Neuronal stem cell (in vitro differentiated cells): ENCODE data around the gene CREB5.

ENCODE experiments used
- DNase-seq: peaks from one replicate; pipeline ENCODE4 v3.0.0-alpha.2; 2013; ENCODE audit warnings: low spot score
- H2AFZ ChIP-seq: one replicate; pipeline ENCODE4 v1.6.1; 2013; ENCODE audit warnings: mild to moderate bottlenecking, low read length, inconsistent platforms
- H2AK5ac ChIP-seq: 2 replicates; pipeline ENCODE4 v1.6.1; 2013; ENCODE audit warnings: low read depth, mild to moderate bottlenecking, inconsistent platforms, low read length, moderate library complexity, mixed read lengths
- H2BK120ac ChIP-seq: 2 replicates; pipeline ENCODE4 v1.6.1; 2013; ENCODE audit warnings: low read depth, mild to moderate bottlenecking, inconsistent platforms, low read length, moderate library complexity, mixed read lengths
- H2BK12ac ChIP-seq: one replicate; pipeline ENCODE4 v1.6.1; 2013; ENCODE audit warnings: low read length, inconsistent platforms
- H2BK15ac ChIP-seq: 2 replicates; pipeline ENCODE4 v1.6.1; 2013; ENCODE audit warnings: mild to moderate bottlenecking, low read length, inconsistent platforms, mixed read lengths
- H2BK5ac ChIP-seq: one replicate; pipeline ENCODE4 v1.6.1; 2013; ENCODE audit warnings: inconsistent platforms, mild to moderate bottlenecking, low read length, moderate library complexity
- H3K14ac ChIP-seq: one replicate; pipeline ENCODE4 v1.6.1; 2013; ENCODE audit warnings: low read length, inconsistent platforms
- H3K18ac ChIP-seq: 2 replicates; pipeline ENCODE4 v1.6.1; 2013; ENCODE audit warnings: low read length, inconsistent platforms
- H3K23ac ChIP-seq: 2 replicates; pipeline ENCODE4 v1.6.1; 2013; ENCODE audit warnings: low read depth, mild to moderate bottlenecking, mixed read lengths, low read length, inconsistent platforms; ENCODE audit not compliant: poor library complexity
- H3K27ac ChIP-seq: replicated peaks from 3 replicates; pipeline ENCODE4 v1.5.1; 2013; ENCODE audit warnings: low read length, inconsistent platforms
- H3K27me3 ChIP-seq, 3 experiments: 2 replicates each; pipeline ENCODE4 v1.6.1; 2013; ENCODE audit warnings: low read length in 3 of 3, mild to moderate bottlenecking in 2 of 3, inconsistent platforms in 1 of 3, low read depth in 1 of 3, mixed read lengths in 1 of 3, moderate library complexity in 1 of 3; ENCODE audit not compliant: control insufficient read depth in 3 of 3, insufficient read depth in 3 of 3
- H3K36me3 ChIP-seq, 2 donors: replicated peaks in 1 of 2; 2 replicates each; pipeline ENCODE4 v1.6.1; 2013; ENCODE audit warnings: low read length in 2 of 2; ENCODE audit not compliant: control insufficient read depth in 2 of 2, insufficient read depth in 2 of 2
- H3K4ac ChIP-seq: 2 replicates; pipeline ENCODE4 v1.6.1; 2013; ENCODE audit warnings: inconsistent platforms, mild to moderate bottlenecking, low read length, moderate library complexity
- H3K4me1 ChIP-seq, 2 donors: 1 replicate in 1 of 2; 2 replicates in 1 of 2; pipeline ENCODE4 v1.6.1; 2013; ENCODE audit warnings: low read length in 2 of 2, low read depth in 1 of 2; ENCODE audit not compliant: control insufficient read depth in 2 of 2, insufficient read depth in 1 of 2
- H3K4me2 ChIP-seq: one replicate; pipeline ENCODE4 v1.6.1; 2013; ENCODE audit warnings: mild to moderate bottlenecking, low read length, inconsistent platforms; ENCODE audit not compliant: insufficient read depth, poor library complexity, severe bottlenecking
- H3K4me3 ChIP-seq, 2 donors: 2 replicates each; pipeline ENCODE4 v1.5.1; 2013; ENCODE audit warnings: low read length in 2 of 2, mild to moderate bottlenecking in 2 of 2, inconsistent platforms in 1 of 2, moderate library complexity in 1 of 2
- H3K79me1 ChIP-seq: one replicate; pipeline ENCODE4 v1.6.1; 2013; ENCODE audit warnings: low read depth, mild to moderate bottlenecking, inconsistent platforms, low read length, moderate library complexity
- H3K9ac ChIP-seq: one replicate; pipeline ENCODE4 v1.6.1; 2013; ENCODE audit warnings: mild to moderate bottlenecking, low read depth, low read length, inconsistent platforms; ENCODE audit not compliant: poor library complexity
- H3K9me3 ChIP-seq, 2 donors: replicated peaks in 1 of 2; 2 replicates each; pipeline versions ENCODE3 to v1.6.1; 2013; ENCODE audit warnings: low read length in 2 of 2, mild to moderate bottlenecking in 2 of 2, inconsistent platforms in 1 of 2, low read depth in 1 of 2, mixed read lengths in 1 of 2, moderate library complexity in 1 of 2; ENCODE audit not compliant: control insufficient read depth in 2 of 2, insufficient read depth in 1 of 2
- H4K8ac ChIP-seq: one replicate; pipeline ENCODE4 v1.6.1; 2013; ENCODE audit warnings: low read depth, mild to moderate bottlenecking, inconsistent platforms, low read length, moderate library complexity
- H4K91ac ChIP-seq: one replicate; pipeline ENCODE4 v1.6.1; 2013; ENCODE audit warnings: low read length, low read depth, mild to moderate bottlenecking, inconsistent platforms; ENCODE audit not compliant: poor library complexity
- WGBS, 2 donors: extraction: QIAGEN DNeasy Blood & Tissue Kit; methylation state at CpG; one replicate each; pipeline ENCODE4 v1.1.7; 2013; ENCODE audit warnings: missing lambda C conversion rate in 2 of 2, mixed read lengths in 1 of 2; ENCODE audit not compliant: insufficient read length in 2 of 2, insufficient replicate concordance in 1 of 2; ENCODE audit errors: extremely low coverage in 2 of 2; 5-methylcytosine and 5-hydroxymethylcytosine counted together

The CREB5 gene

DNA sequence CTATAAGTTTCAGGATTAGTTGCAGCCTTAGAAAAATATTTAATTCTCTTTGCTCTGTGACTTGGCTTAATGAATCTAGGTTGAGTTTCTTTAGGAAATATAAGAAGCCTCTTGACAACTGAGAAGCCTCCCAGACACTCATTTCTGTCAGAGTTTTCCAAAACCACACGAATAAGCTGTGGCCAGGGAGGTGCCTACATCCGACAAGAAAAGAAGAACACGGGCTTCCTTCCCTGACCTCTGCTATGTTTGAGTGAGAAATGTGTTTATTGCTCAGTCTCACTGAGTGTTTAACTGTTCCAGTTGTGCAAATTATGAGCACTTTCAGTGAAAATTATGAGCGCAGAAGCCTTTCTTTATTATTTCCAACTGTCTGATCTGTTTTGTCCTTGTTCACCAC lies 440.8 kb downstream of the CREB5 start:
- H3K23ac ChIP-seq = no peak overlapping the region
- no peak overlapping the region for H3K4me2 ChIP-seq
- H3K27ac ChIP-seq = no peak overlapping the region
- no peak for DNase-seq
- H2BK5ac ChIP-seq = no peak overlapping the region
- no peak overlapping the region for H3K18ac ChIP-seq
- no peak overlapping the region for H3K14ac ChIP-seq
- H3K79me1 ChIP-seq = no peaks in the 10 kb centered on the region
- H3K4me3 ChIP-seq = no peak overlapping the region
- no CpG with 5 or more reads among the region's 4 CpGs for WGBS, 2 donors
- H3K27me3 ChIP-seq = no peaks in the 10 kb centered on the region
- H4K8ac ChIP-seq = no peak overlapping the region
- no peak overlapping the region for H2BK15ac ChIP-seq
- no peaks in the 10 kb centered on the region for H3K36me3 ChIP-seq
- H3K9me3 ChIP-seq = no peaks in the 10 kb centered on the region
- no peak overlapping the region for H4K91ac ChIP-seq
- no peak overlapping the region for H2BK12ac ChIP-seq
- peaks cover 4 to 13% of the 10 kb centered on the region in 2 donors for H3K4me1 ChIP-seq
- H3K9ac ChIP-seq = no peak overlapping the region
- H2AFZ ChIP-seq = no peak overlapping the region
- no peak overlapping the region for H2BK120ac ChIP-seq
- no peak overlapping the region for H3K4ac ChIP-seq
- H2AK5ac ChIP-seq = no peak overlapping the region

- peak; percentile 75 for DNase-seq
- Histone ChIP-seq H2BK120ac (no peak overlapping the region), H3K79me1 (no peaks in the 10 kb centered on the region), H2BK12ac (peak overlapping the region; percentile 78), H3K4me2 (peak overlapping the region; percentile 96), H3K4me3 (peak overlapping the region; percentile 62 to 85), H3K27ac (no peak overlapping the region), H2BK15ac (peak overlapping the region; percentile 59), H2AFZ (peak overlapping the region; percentile 98), H3K9ac (peak overlapping the region; percentile 87), H3K4me1 (peaks cover 4 to 13% of the 10 kb centered on the region in 2 donors), H3K23ac (peak overlapping the region; percentile 3), H3K4ac (no peak overlapping the region), H3K9me3 (no peaks in the 10 kb centered on the region), H4K91ac (no peak overlapping the region), H3K27me3 (no peaks in the 10 kb centered on the region), H2AK5ac (no peak overlapping the region), H3K18ac (peak overlapping the region; percentile 71), H4K8ac (no peak overlapping the region), H3K36me3 (no peaks in the 10 kb centered on the region), H3K14ac (peak overlapping the region; percentile 86), H2BK5ac (no peak overlapping the region)
- 100% methylated on average over 4 of the region's 63 CpGs; no CpG with 5 or more reads in 1 of the 2 donors for WGBS, 2 donors
Measured at GRCh38 chr7:28853834-28854749, 441.8 kb downstream of the CREB5 start.

DNA sequence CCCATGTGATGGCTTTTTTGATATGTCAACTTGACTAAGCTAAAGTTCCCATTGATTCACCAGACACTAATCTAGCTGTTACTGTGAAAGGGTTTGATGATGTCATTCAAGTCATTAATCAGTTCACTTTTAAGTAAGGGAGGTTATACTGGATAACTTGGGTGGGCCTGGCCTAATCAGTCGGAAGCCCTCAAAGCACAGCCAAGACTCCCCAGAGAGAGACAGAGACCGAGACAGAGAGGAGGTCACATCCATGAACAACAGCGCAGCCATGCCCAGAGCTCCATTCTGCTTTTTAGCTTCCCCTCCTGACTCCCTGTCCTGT lies 442.4 kb downstream of the CREB5 start:
- no peak overlapping the region for H4K91ac ChIP-seq
- no peak overlapping the region for H3K9ac ChIP-seq

GRCh38 chr7:28855538-28856217 lies 443.4 kb downstream of the CREB5 start:
- H3K9ac ChIP-seq = no peak overlapping the region
- no peak overlapping the region for H3K23ac ChIP-seq
- no CpG with 5 or more reads among the region's 4 CpGs for WGBS, 2 donors
- H3K36me3 ChIP-seq = no peaks in the 10 kb centered on the region
- H3K4me2 ChIP-seq = no peak overlapping the region
- H4K91ac ChIP-seq = no peak overlapping the region
- no peak overlapping the region for H2BK5ac ChIP-seq
- no peak overlapping the region for H3K4ac ChIP-seq
- H3K18ac ChIP-seq = no peak overlapping the region
- no peak overlapping the region for H3K4me3 ChIP-seq
- no peak overlapping the region for H3K27ac ChIP-seq
- no peak overlapping the region for H2BK120ac ChIP-seq
- no peak overlapping the region for H2BK15ac ChIP-seq
- H3K14ac ChIP-seq = no peak overlapping the region
- no peak overlapping the region for H2AK5ac ChIP-seq
- no peaks in the 10 kb centered on the region for H3K27me3 ChIP-seq
- H3K79me1 ChIP-seq = no peaks in the 10 kb centered on the region
- DNase-seq = no peak
- no peak overlapping the region for H4K8ac ChIP-seq
- H2AFZ ChIP-seq = no peak overlapping the region
- no peak overlapping the region for H2BK12ac ChIP-seq
- H3K4me1 ChIP-seq = peaks cover 4 to 13% of the 10 kb centered on the region in 2 donors
- H3K9me3 ChIP-seq = no peaks in the 10 kb centered on the region

More for the DNA sequence above, 442.4 kb downstream of the CREB5 start:
- no peaks in the 10 kb centered on the region for H3K79me1 ChIP-seq
- H3K9me3 ChIP-seq = no peaks in the 10 kb centered on the region
- H2AK5ac ChIP-seq = no peak overlapping the region
- no peak overlapping the region for H2BK12ac ChIP-seq
- no peak overlapping the region for H3K4me2 ChIP-seq
- H3K27me3 ChIP-seq = no peaks in the 10 kb centered on the region
- DNase-seq = no peak
- no peak overlapping the region for H3K4ac ChIP-seq
- no peaks in the 10 kb centered on the region for H3K36me3 ChIP-seq
- H4K8ac ChIP-seq = no peak overlapping the region
- no peak overlapping the region for H3K23ac ChIP-seq
- H3K18ac ChIP-seq = peak overlapping the region; percentile 9
- H3K14ac ChIP-seq = no peak overlapping the region
- H3K27ac ChIP-seq = no peak overlapping the region
- H2BK120ac ChIP-seq = no peak overlapping the region
- H3K4me3 ChIP-seq = no peak overlapping the region
- no peak overlapping the region for H2BK5ac ChIP-seq
- H2BK15ac ChIP-seq = peak overlapping the region; percentile 59
- peak overlapping the region; percentile 98 for H2AFZ ChIP-seq
- whole genome bisulfite sequencing, 2 donors = no CpG with 5 or more reads among the region's 3 CpGs
- peaks cover 4 to 13% of the 10 kb centered on the region in 2 donors for H3K4me1 ChIP-seq
